Lung (tissue), 12 donors: ENCODE measurements around the gene RNF150. TPM values are rescaled to one million over a fixed set of nuclear protein-coding genes. Genes with fewer than 3 reads are reported as not detected.
A peak's percentile ranks its signal among the peaks of the same experiment; 100 is the strongest.

Experiments used
- ATAC-seq: fragments of 200-7000 bp; cut with Tn5 transposase; one replicate; pipeline ENCODE4 v1.9.1; 2020; ENCODE audit warnings: moderate number of reproducible peaks; ENCODE audit not compliant: insufficient read depth, low FRiP score
- DNase-seq, 3 donors: peaks; one replicate each; pipeline ENCODE4 v3.0.0-alpha.2; 2013 to 2017
- H3K27ac ChIP-seq, 2 donors: one replicate each; pipeline ENCODE4 v1.5.1; 2013; ENCODE audit warnings: mild to moderate bottlenecking in 2 of 2, moderate library complexity in 2 of 2, control low read depth in 1 of 2, inconsistent platforms in 1 of 2, low read depth in 1 of 2, low read length in 1 of 2
- H3K27me3 ChIP-seq, 3 donors: one replicate each; pipeline ENCODE4 v1.5.1; 2013; ENCODE audit warnings: low read length in 2 of 3; ENCODE audit not compliant: control insufficient read depth in 3 of 3, insufficient read depth in 3 of 3
- H3K36me3 ChIP-seq, 4 donors: one replicate each; pipeline ENCODE4 v1.5.1; 2013; ENCODE audit warnings: low read length in 4 of 4, mild to moderate bottlenecking in 1 of 4, moderate library complexity in 1 of 4; ENCODE audit not compliant: control insufficient read depth in 4 of 4, insufficient read depth in 4 of 4
- H3K4me1 ChIP-seq, 5 donors: one replicate each; pipeline ENCODE4 v1.5.1; 2013; ENCODE audit warnings: low read length in 5 of 5, mild to moderate bottlenecking in 2 of 5, moderate library complexity in 1 of 5; ENCODE audit not compliant: control insufficient read depth in 5 of 5, insufficient read depth in 5 of 5
- H3K4me3 ChIP-seq: one replicate; pipeline ENCODE4 v1.5.1; 2013; ENCODE audit warnings: mild to moderate bottlenecking, control low read depth, moderate library complexity
- H3K9ac ChIP-seq, 2 donors: one replicate each; pipeline ENCODE4 v1.5.1; 2013; ENCODE audit warnings: low read length in 2 of 2, control low read depth in 1 of 2; ENCODE audit not compliant: insufficient read depth in 1 of 2
- H3K9me3 ChIP-seq, 4 donors: one replicate each; pipeline ENCODE4 v1.5.1; 2013; ENCODE audit warnings: low read length in 3 of 4, mild to moderate bottlenecking in 1 of 4, moderate library complexity in 1 of 4; ENCODE audit not compliant: control insufficient read depth in 4 of 4, insufficient read depth in 3 of 4
- CTCF ChIP-seq: IDR thresholded peaks from 2 replicates; pipeline ENCODE4 v1.5.1; 2012; ENCODE audit warnings: mild to moderate bottlenecking; ENCODE audit errors: control extremely low read depth, extremely low read depth
- WGBS, 2 donors: extraction: QIAGEN DNeasy Blood & Tissue Kit; methylation state at CpG; one replicate each; pipeline ENCODE4 v1.1.7; 2013; 5-methylcytosine and 5-hydroxymethylcytosine counted together
- polyA plus RNA-seq, 2 donors: library from polyadenylated mRNA; stranded (reverse); fragments of 200-250 nt; gene quantifications; one replicate each; pipeline ENCODE4 v1.2.1, GENCODE V29; 2013
- total RNA-seq, 2 donors: library from RNA; depleted of rRNA in 1 of 2; stranded (reverse); fragments of >200 nt in 1 of 2; gene quantifications; one replicate each; pipeline ENCODE4 v1.2.1, GENCODE V29; 2014 to 2021
- donor health status: control.
- donor health status: control.
- donor health status: Bipolar disorder and iron deficiency.
- donor health status: healthy.
- donor health status: DM: yes; HTN: yes; CAD: no.

RNF150 gene
- total and polyA plus RNA-seq, 4 donors = 0.18 to 19.3 (median 2.1) TPM

- H3K36me3 ChIP-seq = no peaks in the 10 kb centered on the region
- peaks cover 2 to 32% (median 17%) of the 10 kb centered on the region in 5 donors for H3K4me1 ChIP-seq
- no peak for ATAC-seq
- 74 to 81% methylated on average over 3 of the region's 3 CpGs for WGBS, 2 donors
- no peaks in the 10 kb centered on the region for H3K27me3 ChIP-seq
- H3K9ac ChIP-seq = no peak overlapping the region
- DNase-seq = peak; percentile 25 to 50 (median 37)
- H3K9me3 ChIP-seq = no peaks in the 10 kb centered on the region
- peak overlapping the region in 1 of 2 donors; percentile 77 for H3K27ac ChIP-seq
- no peak overlapping the region for H3K4me3 ChIP-seq
- no peak for TF ChIP-seq CTCF
These were observed 111.7 kb downstream of the RNF150 start for GRCh38 chr4:141021397-141022110.

- no peak for ATAC-seq
- H3K27ac ChIP-seq = peak overlapping the region in 1 of 2 donors; percentile 77
- TF ChIP-seq CTCF = no peak
These were observed 112.4 kb downstream of the RNF150 start for GRCh38 chr4:141020801-141021261.

GRCh38 chr4:141019768-141020167 lies 113.5 kb downstream of the RNF150 start:
- WGBS, 2 donors = 87 to 90% methylated on average over 4 of the region's 4 CpGs
- H3K9ac ChIP-seq = no peak overlapping the region
- no peak overlapping the region for H3K4me3 ChIP-seq
- ATAC-seq = no peak
- no peak for TF ChIP-seq CTCF
- H3K36me3 ChIP-seq = no peaks in the 10 kb centered on the region
- no peaks in the 10 kb centered on the region for H3K27me3 ChIP-seq
- no peaks in the 10 kb centered on the region for H3K9me3 ChIP-seq
- DNase-seq = no peak
- peaks cover 2 to 40% (median 17%) of the 10 kb centered on the region in 5 donors for H3K4me1 ChIP-seq
- no peak overlapping the region for H3K27ac ChIP-seq

More at GRCh38 chr4:141020801-141021261, 112.4 kb downstream of the RNF150 start:
- Histone ChIP-seq H3K9ac (no peak overlapping the region), H3K4me1 (peaks cover 2 to 38% (median 17%) of the 10 kb centered on the region in 5 donors), H3K4me3 (no peak overlapping the region), H3K27me3 (no peaks in the 10 kb centered on the region), H3K9me3 (no peaks in the 10 kb centered on the region), H3K36me3 (no peaks in the 10 kb centered on the region)
- WGBS, 2 donors = 66 to 80% methylated on average over 3 of the region's 3 CpGs
- peak in 2 of 3 donors; percentile 51 to 53 for DNase-seq
